OCI-M2 (cell line): Measurements from ENCODE around the gene EIPR1.

Source experiments
- DNase-seq: peaks from one replicate; lab custom pipeline; 2025; ENCODE audit not compliant: unreplicated experiment; lab: John Stamatoyannopoulos, UW

Gene EIPR1

GRCh38 chr2:3256605-3257004 is 121.0 kb downstream of the EIPR1 start:
- no peak for DNase-seq

- no peak for DNase-seq
Measured at GRCh38 chr2:3256157-3256556, 121.5 kb downstream of the EIPR1 start.

- DNase-seq = no peak
Measured at GRCh38 chr2:3254442-3254941, 123.1 kb downstream of the EIPR1 start.

GRCh38 chr2:3253913-3254441 is 123.6 kb downstream of the EIPR1 start:
- no peak for DNase-seq

GRCh38 chr2:3251946-3252345 is 125.7 kb downstream of the EIPR1 start:
- no peak for DNase-seq

- DNase-seq = no peak
Measured at GRCh38 chr2:3249476-3249962, 128.1 kb downstream of the EIPR1 start.

GRCh38 chr2:3248754-3249475 is 128.7 kb downstream of the EIPR1 start:
- no peak for DNase-seq

- no peak for DNase-seq
Measured at GRCh38 chr2:3246928-3247714, 130.5 kb downstream of the EIPR1 start.

GRCh38 chr2:3246406-3246805 is 131.2 kb downstream of the EIPR1 start:
- no peak for DNase-seq

GRCh38 chr2:3244486-3244885 is 133.1 kb downstream of the EIPR1 start:
- no peak for DNase-seq

GRCh38 chr2:3243804-3244203 is 133.8 kb downstream of the EIPR1 start:
- DNase-seq = no peak

GRCh38 chr2:3242747-3243369 is 134.8 kb downstream of the EIPR1 start:
- no peak for DNase-seq

- no peak for DNase-seq
Measured at GRCh38 chr2:3241971-3242746, 135.5 kb downstream of the EIPR1 start.

- DNase-seq = no peak
Measured at GRCh38 chr2:3238951-3239841, 138.4 kb downstream of the EIPR1 start.

- DNase-seq = no peak
Measured at GRCh38 chr2:3236300-3237045, 141.1 kb downstream of the EIPR1 start.

GRCh38 chr2:3233877-3234276 is 143.7 kb downstream of the EIPR1 start:
- DNase-seq = no peak

GRCh38 chr2:3229221-3229620 is 148.4 kb downstream of the EIPR1 start:
- no peak for DNase-seq

- DNase-seq = no peak
Measured at GRCh38 chr2:3224681-3225080, 152.9 kb downstream of the EIPR1 start.
